ENCODE data around the gene CCL28. TPM values are rescaled to one million over a fixed set of nuclear protein-coding genes. Genes with fewer than 3 reads are reported as not detected.

Gene CCL28
- total RNA-seq, 1 experiment from 2014 or later: not detected

DNA sequence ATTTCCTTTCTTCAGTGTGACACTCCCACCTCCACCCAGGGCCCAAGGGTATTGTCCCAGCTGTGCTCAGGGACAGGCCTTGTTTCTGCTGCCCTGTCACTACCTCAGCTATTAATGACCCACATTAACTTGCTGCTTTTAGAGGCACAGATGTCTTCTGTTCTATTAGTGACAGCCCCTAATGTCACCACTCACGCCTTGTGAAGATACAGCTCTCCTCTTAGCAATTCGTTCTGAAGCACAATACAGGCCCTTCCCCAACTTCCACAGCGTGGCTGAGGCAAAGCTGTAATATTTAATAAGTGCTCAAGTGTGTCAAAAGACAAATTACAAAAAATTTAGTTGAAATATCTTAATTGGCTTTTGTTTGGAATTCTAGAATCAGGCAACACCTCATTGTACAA is 54.3 kb downstream of the CCL28 start:
- no peak for DNase-seq (ENCODE audit: low read depth)

DNA sequence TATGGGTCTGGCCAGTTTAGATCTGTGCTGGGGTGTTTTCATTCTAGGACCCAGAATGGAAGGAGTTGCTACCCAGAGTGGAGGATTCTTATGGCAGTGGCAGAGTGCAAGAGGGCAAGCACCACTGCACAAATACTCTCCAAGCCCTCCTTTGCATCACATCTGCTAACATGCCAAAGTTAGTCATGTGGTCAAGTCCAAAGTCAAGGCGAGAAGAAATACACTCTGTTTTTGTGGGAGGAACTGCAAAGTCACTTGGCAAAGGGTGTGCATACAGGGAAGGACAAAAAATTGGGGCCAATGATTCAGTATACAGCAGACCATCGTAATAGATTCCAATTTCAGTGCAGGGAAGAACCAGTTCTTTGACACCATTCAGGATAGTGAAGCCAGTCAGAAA is 55.1 kb downstream of the CCL28 start:
- no peak for DNase-seq (ENCODE audit: low read depth)

DNA sequence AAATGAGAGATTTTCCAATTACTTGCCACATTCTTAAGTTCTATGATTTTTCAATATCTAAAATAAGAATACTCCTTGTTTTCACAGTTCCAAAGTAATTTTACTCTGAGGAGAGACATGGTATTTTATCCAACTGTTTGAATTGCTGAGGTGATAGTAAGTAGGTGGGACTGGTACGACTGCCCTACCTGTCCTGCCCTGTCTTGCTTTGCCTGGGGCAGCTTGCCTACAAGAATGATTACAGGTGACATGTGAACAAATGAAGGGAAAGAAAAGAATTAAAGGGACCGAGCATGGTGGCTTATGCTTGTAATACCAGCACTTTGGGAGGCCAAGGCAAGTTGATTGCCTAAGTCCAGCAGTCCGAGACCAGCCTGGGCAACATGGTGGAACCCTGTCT is 57.4 kb downstream of the CCL28 start:
- no peak for DNase-seq (ENCODE audit: low read depth)

DNA sequence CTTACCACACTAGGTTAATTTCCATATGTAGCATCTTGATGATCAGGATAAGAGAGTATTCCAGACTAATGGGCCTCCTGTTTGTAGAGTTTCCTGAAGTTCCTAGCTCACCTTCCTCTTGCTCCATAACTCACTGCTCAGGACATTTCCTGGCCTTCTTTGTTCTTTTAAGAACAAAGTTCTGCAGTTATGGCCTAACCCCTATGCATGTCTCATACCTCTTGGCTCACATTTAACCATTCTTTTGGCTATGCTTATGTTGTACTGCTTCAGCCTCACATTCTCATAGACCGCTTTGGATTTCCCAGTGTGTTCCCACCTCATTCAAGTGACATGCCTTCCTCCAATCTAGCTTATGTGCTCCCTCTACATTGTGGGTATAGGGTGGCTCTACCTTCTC is 58.5 kb downstream of the CCL28 start:
- DNase-seq (ENCODE audit: low read depth): no peak

DNA sequence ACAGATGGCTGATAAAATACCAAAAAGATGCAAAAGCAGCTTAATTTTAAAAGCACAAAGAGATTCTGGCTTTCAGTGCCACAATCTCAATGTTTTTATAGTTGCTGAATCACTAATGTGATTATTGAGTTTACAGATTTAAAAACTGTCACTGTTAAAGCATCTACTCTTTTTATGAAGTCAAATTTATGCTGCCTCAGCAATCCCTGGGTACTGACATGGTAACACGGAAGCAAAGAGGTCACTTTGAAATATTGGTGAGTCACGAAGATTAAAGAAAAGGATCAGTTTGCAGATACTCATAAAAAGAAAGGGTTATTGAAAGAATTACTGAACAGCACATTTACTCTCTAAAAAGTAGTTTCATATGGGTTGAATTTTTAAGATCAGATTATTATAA is 59.3 kb downstream of the CCL28 start:
- no peak for DNase-seq (ENCODE audit: low read depth)

DNA sequence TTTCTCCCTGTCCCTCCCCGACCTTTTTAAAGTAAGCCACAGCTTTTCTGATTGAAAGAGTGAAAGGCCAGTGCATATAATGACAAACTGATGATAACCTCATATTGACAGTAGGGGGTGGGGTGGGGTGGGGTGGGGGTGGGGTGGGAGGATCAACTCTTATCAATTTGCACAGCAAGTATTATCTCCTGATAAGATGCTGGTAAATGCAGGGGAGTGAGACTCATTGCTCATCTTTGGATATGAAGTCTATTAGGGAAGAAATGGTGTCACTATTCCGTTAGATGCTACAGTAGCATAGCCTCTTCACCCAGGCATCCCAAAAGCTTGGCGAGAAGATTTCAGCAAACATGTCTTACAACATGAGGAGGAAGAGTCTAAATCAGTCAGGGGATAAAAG is 60.1 kb downstream of the CCL28 start:
- no peak for DNase-seq (ENCODE audit: low read depth)

DNA sequence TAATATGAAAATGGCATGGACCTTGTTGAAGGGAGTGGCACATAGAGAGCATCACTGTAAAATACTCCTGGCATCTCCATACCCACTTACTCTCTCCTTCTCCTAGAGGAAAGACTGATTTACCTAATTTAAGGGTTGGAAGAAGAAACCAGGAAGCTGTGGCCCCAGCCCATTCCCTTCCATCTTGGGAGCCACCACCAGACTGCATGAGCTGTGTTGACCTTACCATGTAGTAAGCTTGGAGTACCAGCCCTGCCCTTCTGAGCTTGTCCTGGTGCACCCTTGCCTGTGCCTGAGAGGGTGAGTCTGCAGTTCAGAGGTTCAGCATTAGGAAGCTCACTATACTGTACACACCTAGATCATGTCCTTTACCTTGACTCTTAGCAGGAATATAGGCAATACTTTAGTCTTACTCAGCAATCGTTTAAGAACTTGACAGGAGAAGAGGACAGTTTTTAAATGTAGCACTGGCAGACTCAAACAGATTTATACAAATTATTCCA is 63.3 kb downstream of the CCL28 start:
- DNase-seq (ENCODE audit: low read depth): no peak

DNA sequence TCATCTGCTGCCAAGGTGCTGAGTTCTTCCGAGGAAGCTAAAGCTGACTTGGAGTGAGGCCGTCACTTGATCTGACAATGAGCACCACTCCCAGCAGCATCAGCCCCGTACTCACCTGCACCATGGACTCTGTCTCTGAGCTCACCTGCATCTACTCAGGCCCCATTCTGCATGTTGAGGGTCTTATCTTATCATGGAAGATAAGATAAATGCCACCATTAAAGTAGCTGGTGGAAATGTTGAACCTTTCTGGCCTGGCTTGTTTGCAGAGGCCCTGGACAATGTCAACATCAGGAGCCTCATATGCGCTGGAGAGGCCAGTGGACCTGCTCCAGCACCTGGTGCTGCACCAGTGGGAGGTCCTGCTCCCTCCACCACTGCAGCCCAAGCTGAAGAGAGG is 64.0 kb downstream of the CCL28 start:
- no peak for DNase-seq (ENCODE audit: low read depth)

DNA sequence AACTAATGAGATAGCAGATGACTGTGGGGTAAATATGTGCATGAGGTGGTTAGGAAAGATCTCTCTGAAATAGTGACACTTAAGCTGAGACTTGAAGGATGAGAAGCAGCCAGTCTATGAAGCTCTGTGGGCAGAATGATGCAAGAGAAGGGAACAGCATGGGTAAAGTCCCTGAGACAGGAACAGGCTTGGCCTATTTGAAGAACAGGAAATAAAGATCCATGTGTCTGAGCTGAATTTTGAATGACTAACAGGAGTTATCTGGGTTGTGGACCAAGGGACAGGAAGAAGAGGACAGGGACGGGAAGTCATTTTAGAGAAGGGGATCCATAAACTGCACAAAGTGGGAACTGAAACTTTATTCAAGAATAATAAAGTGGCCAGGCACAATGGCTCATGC is 73.3 kb downstream of the CCL28 start:
- no peak for DNase-seq (ENCODE audit: low read depth)

DNA sequence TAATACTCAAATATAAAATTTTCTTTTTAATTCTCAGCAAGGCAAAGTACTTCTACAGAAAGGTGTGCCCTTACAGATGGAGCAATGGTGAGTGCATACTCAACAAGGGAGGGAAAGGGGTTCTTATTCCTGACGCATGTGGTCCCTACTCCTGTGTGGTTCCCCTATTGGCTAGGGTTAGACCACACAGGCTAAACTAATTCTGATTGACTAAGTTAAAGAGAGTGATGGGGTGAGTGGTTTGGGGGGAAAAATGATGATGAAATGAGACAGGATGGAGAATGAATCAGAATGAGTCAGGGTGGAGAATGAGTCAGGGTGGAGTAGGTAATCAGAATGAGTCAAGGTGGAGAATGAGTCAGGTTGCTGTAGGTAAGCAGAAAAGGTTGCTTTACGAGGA is 76.0 kb downstream of the CCL28 start:
- peak; percentile 55 for DNase-seq (ENCODE audit: low read depth)

DNA sequence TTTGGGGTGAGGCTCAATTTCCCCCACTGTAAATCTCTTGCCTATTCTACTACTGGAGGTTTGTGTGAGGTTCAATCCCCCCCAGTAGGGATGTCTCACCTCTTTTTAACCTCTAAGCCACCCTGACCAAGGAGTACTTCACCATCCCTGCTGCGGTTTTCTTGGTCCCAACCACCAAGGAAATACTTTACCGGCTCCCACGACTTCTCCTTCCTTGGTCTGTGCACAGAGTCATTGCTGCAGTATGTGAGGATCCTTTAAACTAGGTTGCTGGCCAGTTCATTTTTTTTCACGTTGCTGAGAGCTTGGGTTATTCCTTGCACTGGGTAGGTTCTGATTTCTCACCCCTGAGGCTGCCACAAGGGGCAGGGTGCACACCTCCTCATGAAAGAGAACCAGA is 76.5 kb downstream of the CCL28 start:
- DNase-seq (ENCODE audit: low read depth): peak; percentile 33

DNA sequence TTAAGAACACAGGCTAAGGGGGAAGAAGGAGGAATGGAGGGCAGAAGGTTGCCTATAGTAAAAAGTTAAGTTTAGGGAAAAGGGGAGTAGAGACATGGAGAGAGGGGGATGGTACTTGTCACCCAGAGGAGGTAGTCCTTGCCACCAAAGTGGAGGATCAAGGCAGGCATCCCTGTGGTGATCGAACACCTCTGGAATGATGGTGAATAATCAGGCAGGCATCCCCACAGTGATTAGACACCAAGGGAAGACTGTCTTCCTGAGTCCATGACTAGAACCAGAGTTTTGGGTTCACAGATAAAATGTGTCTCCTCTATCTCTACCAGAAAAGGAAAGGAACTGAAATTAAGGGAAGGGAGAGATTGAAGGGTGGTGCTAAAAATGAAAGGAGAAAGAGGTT is 79.8 kb downstream of the CCL28 start:
- DNase-seq (ENCODE audit: low read depth): peak; percentile 59

Other genes starting within 250 kb of the CCL28 start
- gene NIM1K, start 220.2 kb downstream of the CCL28 start, total RNA-seq (2014; rRNA removed; shearing (Covaris generic)): 0.07 and 1.1 TPM in 2 replicates
- 40.2 and 54.4 TPM in 2 replicates for gene HMGCS1, start 99.0 kb downstream of the CCL28 start, total RNA-seq (2014; rRNA removed; shearing (Covaris generic))
- 13.8 and 24.1 TPM in 2 replicates for gene TMEM267, start 71.5 kb upstream of the CCL28 start, total RNA-seq (2014; rRNA removed; shearing (Covaris generic))
- gene C5orf34, start 102.8 kb upstream of the CCL28 start, total RNA-seq (2014; rRNA removed; shearing (Covaris generic)): 12.6 and 15.5 TPM in 2 replicates
- gene PAIP1, start 144.7 kb upstream of the CCL28 start, total RNA-seq (2014; rRNA removed; shearing (Covaris generic)): 155 and 192 TPM in 2 replicates
- gene NNT, start 190.8 kb upstream of the CCL28 start, total RNA-seq (2014; rRNA removed; shearing (Covaris generic)): 44.2 and 76.1 TPM in 2 replicates